ENCODE data around the gene OXLD1. TPM values are rescaled to one million over a fixed set of nuclear protein-coding genes. Genes with fewer than 3 reads are reported as not detected.

OXLD1 gene
- total RNA-seq, 4 donors from 2014 or later: 3.2 to 56.1 (median 20.3) TPM

DNA sequence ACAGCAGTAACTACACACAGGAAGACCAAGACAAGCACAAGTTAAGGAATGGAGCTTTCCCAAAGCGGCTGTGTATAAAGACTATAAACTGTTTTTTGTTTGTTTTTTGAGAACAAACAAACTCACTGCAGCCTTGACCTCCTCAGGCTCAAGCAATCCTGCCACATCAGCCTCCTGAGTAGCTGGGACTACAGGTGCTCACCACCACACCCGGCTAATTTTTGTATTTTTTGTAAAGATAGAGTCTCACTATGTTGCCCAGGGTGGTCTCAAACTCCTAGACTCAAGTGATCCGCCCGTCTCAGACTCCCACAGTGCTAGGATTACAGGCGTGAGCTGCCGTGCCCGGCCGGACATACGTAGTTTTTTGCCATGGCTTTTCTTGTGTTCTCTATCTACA lies 6.0 kb downstream of the OXLD1 start:
- TF ChIP-seq, protein P1, sequence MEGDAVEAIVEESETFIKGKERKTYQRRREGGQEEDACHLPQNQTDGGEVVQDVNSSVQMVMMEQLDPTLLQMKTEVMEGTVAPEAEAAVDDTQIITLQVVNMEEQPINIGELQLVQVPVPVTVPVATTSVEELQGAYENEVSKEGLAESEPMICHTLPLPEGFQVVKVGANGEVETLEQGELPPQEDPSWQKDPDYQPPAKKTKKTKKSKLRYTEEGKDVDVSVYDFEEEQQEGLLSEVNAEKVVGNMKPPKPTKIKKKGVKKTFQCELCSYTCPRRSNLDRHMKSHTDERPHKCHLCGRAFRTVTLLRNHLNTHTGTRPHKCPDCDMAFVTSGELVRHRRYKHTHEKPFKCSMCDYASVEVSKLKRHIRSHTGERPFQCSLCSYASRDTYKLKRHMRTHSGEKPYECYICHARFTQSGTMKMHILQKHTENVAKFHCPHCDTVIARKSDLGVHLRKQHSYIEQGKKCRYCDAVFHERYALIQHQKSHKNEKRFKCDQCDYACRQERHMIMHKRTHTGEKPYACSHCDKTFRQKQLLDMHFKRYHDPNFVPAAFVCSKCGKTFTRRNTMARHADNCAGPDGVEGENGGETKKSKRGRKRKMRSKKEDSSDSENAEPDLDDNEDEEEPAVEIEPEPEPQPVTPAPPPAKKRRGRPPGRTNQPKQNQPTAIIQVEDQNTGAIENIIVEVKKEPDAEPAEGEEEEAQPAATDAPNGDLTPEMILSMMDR (IDR thresholded peaks at IDR 0.05): no peak
- no peak for TF ChIP-seq POLR2A (IDR thresholded peaks at IDR 0.05)
- Histone ChIP-seq H3K4me1 (no peaks in the 10 kb centered on the region), H3K27ac (no peak overlapping the region), H3K9me3 (no peaks in the 10 kb centered on the region), H3K36me3 (no peaks in the 10 kb centered on the region), H3K4me3 (no peak overlapping the region), H3K27me3 (no peaks in the 10 kb centered on the region)
- DNase-seq: no peak
- intact Hi-C loops (cut with DNase I; ENCODE audit: low total_unique reads): no loop called here

DNA sequence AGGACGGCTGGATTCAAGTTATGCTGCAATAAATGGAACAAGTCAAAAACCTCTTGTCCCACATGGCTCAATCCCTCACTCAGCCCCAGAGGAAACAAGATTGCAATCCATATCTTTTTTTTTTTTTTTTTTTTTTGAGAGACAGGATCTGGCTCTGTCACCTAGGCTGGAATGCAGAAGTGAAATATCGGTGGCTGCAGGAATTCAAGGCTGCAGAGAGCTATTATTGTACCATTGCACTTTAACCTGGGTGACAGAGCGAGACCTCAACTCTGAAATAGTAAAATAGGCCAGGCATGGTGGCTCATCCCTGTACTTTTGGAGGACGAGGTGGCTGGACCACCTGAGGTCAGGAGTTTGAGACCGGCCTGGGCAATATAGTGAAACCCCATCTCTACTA lies 7.4 kb downstream of the OXLD1 start:
- H3K9me3 ChIP-seq: no peaks in the 10 kb centered on the region
- H3K27me3 ChIP-seq: no peaks in the 10 kb centered on the region
- no peak overlapping the region for H3K4me3 ChIP-seq
- H3K4me1 ChIP-seq: no peaks in the 10 kb centered on the region
- no peak overlapping the region for H3K27ac ChIP-seq
- no peak for TF ChIP-seq POLR2A (IDR thresholded peaks at IDR 0.05)
- TF ChIP-seq, protein P1 (IDR thresholded peaks at IDR 0.05): no peak
- intact Hi-C loops (cut with DNase I; ENCODE audit: low total_unique reads): no loop called here
- no peaks in the 10 kb centered on the region for H3K36me3 ChIP-seq
- no peak for DNase-seq

DNA sequence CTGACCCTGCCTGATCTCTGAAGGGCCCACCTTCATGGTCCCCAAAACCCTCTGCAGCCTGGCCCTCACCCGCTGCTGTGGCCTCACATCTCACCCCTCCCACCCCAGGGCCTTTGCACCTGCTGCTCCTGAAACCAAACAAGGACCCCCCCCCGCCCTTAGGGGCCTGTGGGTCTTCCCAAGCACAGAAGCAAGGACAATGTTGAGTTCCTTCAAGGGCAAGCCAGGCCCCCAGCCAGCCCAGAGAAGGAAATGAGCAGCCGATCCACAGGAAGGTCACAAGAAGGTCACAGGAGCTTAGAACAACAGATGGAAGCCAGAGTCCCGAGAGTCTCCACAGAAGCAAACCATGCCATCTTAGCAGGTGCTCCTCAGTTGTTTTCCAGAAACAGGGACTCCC lies 9.6 kb downstream of the OXLD1 start:
- TF ChIP-seq, protein P1 (IDR thresholded peaks at IDR 0.05): no peak
- TF ChIP-seq POLR2A (IDR thresholded peaks at IDR 0.05): no peak
- Histone ChIP-seq H3K27me3 (no peaks in the 10 kb centered on the region), H3K4me3 (no peak overlapping the region)

DNA sequence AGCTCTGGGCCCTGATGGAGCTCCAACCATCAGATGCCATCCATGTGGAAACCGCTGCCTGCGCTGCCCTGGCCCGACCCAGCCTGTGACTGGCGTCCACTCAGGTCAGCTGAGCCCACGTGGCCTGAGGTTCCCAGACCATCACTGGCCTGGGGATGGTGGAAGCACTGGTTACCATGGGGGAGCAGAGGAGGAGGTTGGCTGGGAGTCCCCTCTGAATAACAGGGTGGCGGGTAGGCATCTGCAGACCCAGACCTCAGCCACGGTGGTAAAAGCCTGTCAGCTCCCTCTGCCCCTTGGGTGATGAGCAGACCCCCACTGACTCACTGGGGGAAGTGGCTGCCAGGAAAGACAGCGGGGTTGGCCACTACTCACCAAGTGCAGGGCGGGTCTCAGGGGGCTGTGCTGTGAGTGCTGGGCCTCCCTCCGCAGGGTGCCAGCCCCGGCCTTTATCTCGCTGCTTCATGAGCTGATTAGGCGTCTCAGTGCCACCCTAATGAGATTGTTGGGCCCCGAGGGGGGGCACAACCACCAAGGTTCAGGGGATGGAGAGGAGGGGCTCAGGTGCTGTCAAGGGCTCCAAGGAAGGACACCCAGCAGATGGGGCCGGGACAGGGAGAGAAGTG lies 10.2 kb downstream of the OXLD1 start, which contains the start of gene PDE6G:
TSS of gene PDE6G (minus strand) at position 425 of the 626 bp plus-strand sequence. CDS start 3,237 bp downstream, outside the sequence.
- peaks cover 0 to under 1% of the 10 kb centered on the region in 2 donors for H3K27me3 ChIP-seq
- no peaks in the 10 kb centered on the region for H3K9me3 ChIP-seq
- intact Hi-C loops (cut with DNase I; ENCODE audit: low total_unique reads): no loop called here
- H3K4me1 ChIP-seq: no peaks in the 10 kb centered on the region
- TF ChIP-seq, protein P1 (IDR thresholded peaks at IDR 0.05): no peak
- TF ChIP-seq POLR2A (IDR thresholded peaks at IDR 0.05): no peak
- no peak within 1 kb of the TSS for H3K27ac ChIP-seq
- no peak within 1 kb of the TSS for H3K4me3 ChIP-seq
- DNase-seq: no peak
- H3K36me3 ChIP-seq: no peaks in the 10 kb centered on the region

More for the DNA sequence above, 9.6 kb downstream of the OXLD1 start:
- Histone ChIP-seq H3K4me1 (no peaks in the 10 kb centered on the region), H3K36me3 (no peaks in the 10 kb centered on the region), H3K9me3 (no peaks in the 10 kb centered on the region), H3K27ac (no peak overlapping the region)
- intact Hi-C loops (cut with DNase I; ENCODE audit: low total_unique reads): no loop called here
- no peak for DNase-seq

DNA sequence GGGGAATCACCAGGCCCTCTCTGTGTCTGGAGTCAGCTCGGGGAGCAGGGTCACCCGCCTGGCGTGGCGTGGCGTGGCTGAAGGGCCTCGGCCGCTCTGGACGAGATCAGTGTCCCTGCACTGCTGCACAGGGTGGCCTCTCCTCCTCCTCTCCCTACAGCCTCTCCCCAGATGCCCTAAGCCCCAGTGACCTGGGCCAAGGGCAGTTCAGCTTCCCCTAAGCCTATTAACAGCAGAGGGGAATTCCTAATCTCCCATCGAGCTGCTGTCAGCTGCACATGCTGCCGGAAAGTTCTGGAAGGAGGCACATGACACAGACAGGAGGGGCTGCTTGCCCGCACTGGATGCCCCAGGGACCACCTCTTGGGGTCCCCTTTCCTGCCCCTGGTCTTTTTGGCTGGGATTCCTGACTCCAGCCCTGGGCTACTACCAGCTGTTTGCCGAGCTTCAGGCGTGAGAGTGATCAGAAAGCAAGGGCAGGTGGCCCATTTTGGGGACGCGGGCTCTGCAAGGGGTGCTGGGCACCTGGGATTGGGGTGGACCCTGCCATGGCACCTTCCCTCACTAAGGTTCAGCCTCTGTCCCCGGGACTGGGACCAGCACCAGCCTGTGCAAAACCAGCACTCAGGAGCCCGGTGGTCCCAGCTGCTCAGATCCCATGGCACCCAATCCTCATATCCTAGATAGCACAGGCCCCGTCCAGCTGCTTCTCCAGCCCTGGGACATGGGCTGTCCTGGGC lies 10.9 kb downstream of the OXLD1 start:
- TF ChIP-seq, protein P1 (IDR thresholded peaks at IDR 0.05): no peak
- no peak for TF ChIP-seq POLR2A (IDR thresholded peaks at IDR 0.05)
- H3K27ac ChIP-seq: no peak overlapping the region
- no peaks in the 10 kb centered on the region for H3K4me1 ChIP-seq
- DNase-seq: no peak
- intact Hi-C loops (cut with DNase I; ENCODE audit: low total_unique reads): no loop called here
- peaks cover 4 to 6% of the 10 kb centered on the region in 2 donors for H3K27me3 ChIP-seq
- H3K4me3 ChIP-seq: no peak overlapping the region
- no peaks in the 10 kb centered on the region for H3K36me3 ChIP-seq
- no peaks in the 10 kb centered on the region for H3K9me3 ChIP-seq

All from uterus (tissue), 4 donors.